Trophoblast cell (in vitro differentiated cells and primary cell): ENCODE data around the gene DNAH2.

Source experiments
- DNase-seq, 2 donors: peaks; one replicate each; pipeline ENCODE4 v3.0.0-alpha.2; 2016
- H2AFZ ChIP-seq: 2 replicates; pipeline ENCODE4 v1.6.1; 2013; ENCODE audit warnings: low read length, moderate library complexity, mild to moderate bottlenecking; ENCODE audit not compliant: insufficient read depth, poor library complexity
- H2AK5ac ChIP-seq: 2 replicates; pipeline ENCODE4 v1.6.1; 2013; ENCODE audit warnings: mild to moderate bottlenecking, low read length
- H2BK120ac ChIP-seq: 2 replicates; pipeline ENCODE4 v1.6.1; 2013; ENCODE audit warnings: low read length, mild to moderate bottlenecking, moderate library complexity; ENCODE audit not compliant: insufficient read depth, poor library complexity
- H2BK12ac ChIP-seq: 2 replicates; pipeline ENCODE4 v1.6.1; 2013; ENCODE audit warnings: mild to moderate bottlenecking, low read length, moderate library complexity
- H2BK5ac ChIP-seq: 2 replicates; pipeline ENCODE4 v1.6.1; 2013; ENCODE audit warnings: low read length, low read depth, moderate library complexity, mild to moderate bottlenecking; ENCODE audit not compliant: poor library complexity
- H3K14ac ChIP-seq: 2 replicates; pipeline ENCODE4 v1.6.1; 2013; ENCODE audit warnings: mild to moderate bottlenecking, low read length
- H3K18ac ChIP-seq: 2 replicates; pipeline ENCODE4 v1.6.1; 2013; ENCODE audit warnings: mild to moderate bottlenecking, low read length
- H3K23ac ChIP-seq: 2 replicates; pipeline ENCODE4 v1.6.1; 2013; ENCODE audit warnings: low read length
- H3K27ac ChIP-seq: 2 replicates; pipeline ENCODE4 v1.5.1; 2013; ENCODE audit warnings: low read depth, mild to moderate bottlenecking, inconsistent platforms, low read length, moderate library complexity
- H3K27me3 ChIP-seq: 2 replicates; pipeline ENCODE4 v1.6.1; 2013; ENCODE audit warnings: inconsistent platforms, mild to moderate bottlenecking, low read length, moderate library complexity; ENCODE audit not compliant: insufficient read depth
- H3K36me3 ChIP-seq, 2 experiments: 1 replicate in 1 of 2; 2 replicates in 1 of 2; pipeline ENCODE4 v1.6.1; 2013; ENCODE audit warnings: low read length in 2 of 2, mild to moderate bottlenecking in 2 of 2, moderate library complexity in 1 of 2; ENCODE audit not compliant: insufficient read depth in 2 of 2, control insufficient read depth in 1 of 2
- H3K4ac ChIP-seq: 2 replicates; pipeline ENCODE4 v1.6.1; 2013; ENCODE audit warnings: low read depth, mild to moderate bottlenecking, low read length, moderate library complexity
- H3K4me1 ChIP-seq, 2 experiments: 1 replicate in 1 of 2; 2 replicates in 1 of 2; pipeline ENCODE4 v1.6.1; 2013; ENCODE audit warnings: low read length in 2 of 2, mild to moderate bottlenecking in 2 of 2, moderate library complexity in 1 of 2; ENCODE audit not compliant: insufficient read depth in 2 of 2, control insufficient read depth in 1 of 2
- H3K4me2 ChIP-seq: 2 replicates; pipeline ENCODE4 v1.6.1; 2013; ENCODE audit warnings: inconsistent platforms, mild to moderate bottlenecking, low read length, moderate library complexity
- H3K4me3 ChIP-seq: 2 replicates; pipeline ENCODE4 v1.5.1; 2013; ENCODE audit warnings: mild to moderate bottlenecking, low read depth, low read length, inconsistent platforms
- H3K79me1 ChIP-seq: one replicate; pipeline ENCODE4 v1.6.1; 2013; ENCODE audit warnings: low read length
- H3K79me2 ChIP-seq: 2 replicates; pipeline ENCODE4 v1.6.1; 2013; ENCODE audit warnings: low read length, mild to moderate bottlenecking; ENCODE audit not compliant: control insufficient read depth, insufficient read depth, poor library complexity
- H3K9ac ChIP-seq: 2 replicates; pipeline ENCODE4 v1.6.1; 2013; ENCODE audit warnings: mild to moderate bottlenecking, low read length
- H3K9me3 ChIP-seq: 2 replicates; pipeline ENCODE4 v1.6.1; 2013; ENCODE audit warnings: low read depth, mild to moderate bottlenecking, control low read depth, inconsistent platforms, low read length; ENCODE audit not compliant: insufficient read depth
- H4K12ac ChIP-seq: 2 replicates; pipeline ENCODE4 v1.6.1; 2013; ENCODE audit warnings: low read depth, mild to moderate bottlenecking, low read length, moderate library complexity
- H4K8ac ChIP-seq: 2 replicates; pipeline ENCODE4 v1.6.1; 2013; ENCODE audit warnings: low read depth, mild to moderate bottlenecking, low read length, moderate library complexity
- H4K91ac ChIP-seq: one replicate; pipeline ENCODE4 v1.6.1; 2013; ENCODE audit warnings: low read depth, mild to moderate bottlenecking, low read length, moderate library complexity
- WGBS: extraction: QIAGEN DNeasy Blood & Tissue Kit; methylation state at CpG from one replicate; pipeline ENCODE4 v1.1.7; 2013; ENCODE audit warnings: missing lambda C conversion rate; ENCODE audit not compliant: insufficient read length, insufficient coverage; ENCODE audit errors: extremely low coverage; 5-methylcytosine and 5-hydroxymethylcytosine counted together

DNAH2 gene

GRCh38 chr17:7844292-7845154 is 127.0 kb downstream of the DNAH2 start:
- Histone ChIP-seq H3K4me3 (peak overlapping the region; percentile 77), H3K14ac (peak overlapping the region; percentile 30), H4K8ac (peak overlapping the region; percentile 27), H4K91ac (peak overlapping the region; percentile 86), H4K12ac (peak overlapping the region; percentile 17), H2BK5ac (peak overlapping the region; percentile 39), H2BK12ac (no peak overlapping the region), H2AFZ (no peak overlapping the region), H3K79me2 (peaks cover 28% of the 10 kb centered on the region), H3K79me1 (peaks cover 31% of the 10 kb centered on the region), H3K9ac (peak overlapping the region; percentile 77), H3K27me3 (no peaks in the 10 kb centered on the region), H3K4ac (peak overlapping the region; percentile 66), H3K18ac (peak overlapping the region; percentile 79), H3K4me1 (peaks cover 19 to 20% of the 10 kb centered on the region in 2 experiments), H3K36me3 (peaks cover 47 to 53% of the 10 kb centered on the region in 2 experiments), H3K4me2 (peak overlapping the region; percentile 98), H2BK120ac (peak overlapping the region; percentile 65), H3K27ac (peak overlapping the region; percentile 70), H2AK5ac (peak overlapping the region; percentile 38), H3K9me3 (peaks cover 3% of the 10 kb centered on the region), H3K23ac (no peak overlapping the region)
- WGBS, result no CpG with 5 or more reads among the region's 71 CpGs
- peak; percentile 86 to 91 for DNase-seq

GRCh38 chr17:7845359-7846062 is 128.0 kb downstream of the DNAH2 start:
- H3K9me3 ChIP-seq, result peaks cover 3% of the 10 kb centered on the region
- no peak overlapping the region for H2AFZ ChIP-seq
- H3K4me3 ChIP-seq, result no peak overlapping the region
- H4K8ac ChIP-seq, result no peak overlapping the region
- WGBS, result no CpG with 5 or more reads among the region's 15 CpGs
- H3K36me3 ChIP-seq, result peaks cover 51 to 54% of the 10 kb centered on the region in 2 experiments
- peak overlapping the region; percentile 50 for H3K9ac ChIP-seq
- H3K4me1 ChIP-seq, result peaks cover 10 to 13% of the 10 kb centered on the region in 2 experiments
- DNase-seq, result no peak
- no peak overlapping the region for H3K14ac ChIP-seq
- H2BK5ac ChIP-seq, result no peak overlapping the region
- no peak overlapping the region for H4K12ac ChIP-seq
- no peaks in the 10 kb centered on the region for H3K27me3 ChIP-seq
- H2BK12ac ChIP-seq, result no peak overlapping the region
- no peak overlapping the region for H2AK5ac ChIP-seq
- peak overlapping the region; percentile 38 for H3K18ac ChIP-seq
- H3K4ac ChIP-seq, result peak overlapping the region; percentile 59
- H3K4me2 ChIP-seq, result peak overlapping the region; percentile 98
- no peak overlapping the region for H4K91ac ChIP-seq
- no peak overlapping the region for H3K23ac ChIP-seq
- peaks cover 28% of the 10 kb centered on the region for H3K79me2 ChIP-seq
- H3K27ac ChIP-seq, result no peak overlapping the region
- no peak overlapping the region for H2BK120ac ChIP-seq
- H3K79me1 ChIP-seq, result peaks cover 31% of the 10 kb centered on the region

- no peak overlapping the region for H2AFZ ChIP-seq
- H2BK12ac ChIP-seq, result no peak overlapping the region
- no peak overlapping the region for H3K4ac ChIP-seq
- DNase-seq, result no peak
- peaks cover 30% of the 10 kb centered on the region for H3K79me1 ChIP-seq
- H3K79me2 ChIP-seq, result peaks cover 28% of the 10 kb centered on the region
- H3K23ac ChIP-seq, result no peak overlapping the region
- peaks cover 8 to 9% of the 10 kb centered on the region in 2 experiments for H3K4me1 ChIP-seq
- H2AK5ac ChIP-seq, result no peak overlapping the region
- no peak overlapping the region for H3K9ac ChIP-seq
- peak overlapping the region; percentile 62 for H3K18ac ChIP-seq
- H3K27me3 ChIP-seq, result no peaks in the 10 kb centered on the region
- H2BK5ac ChIP-seq, result no peak overlapping the region
- no peak overlapping the region for H3K27ac ChIP-seq
- no peak overlapping the region for H3K14ac ChIP-seq
- H4K8ac ChIP-seq, result no peak overlapping the region
- H3K9me3 ChIP-seq, result peaks cover 3% of the 10 kb centered on the region
- H3K36me3 ChIP-seq, result peaks cover 58% of the 10 kb centered on the region in 2 experiments
- no peak overlapping the region for H4K12ac ChIP-seq
- WGBS, result no CpG with 5 or more reads among the region's 22 CpGs
- no peak overlapping the region for H3K4me2 ChIP-seq
- no peak overlapping the region for H4K91ac ChIP-seq
- no peak overlapping the region for H2BK120ac ChIP-seq
- H3K4me3 ChIP-seq, result no peak overlapping the region
Measured at GRCh38 chr17:7846063-7846735, 128.7 kb downstream of the DNAH2 start.
